ENCODE data around the gene GALNT11. TPM values are rescaled to one million over a fixed set of nuclear protein-coding genes. Genes with fewer than 3 reads are reported as not detected.
"Not testable (repeated sequence)": the region's sequence is repeated elsewhere in the genome, so short reads cannot be mapped to it uniquely, and the experiment has no call there.

GALNT11 gene
- polyA plus RNA-seq, 2 donors: 14.1 to 17.7 TPM

DNA sequence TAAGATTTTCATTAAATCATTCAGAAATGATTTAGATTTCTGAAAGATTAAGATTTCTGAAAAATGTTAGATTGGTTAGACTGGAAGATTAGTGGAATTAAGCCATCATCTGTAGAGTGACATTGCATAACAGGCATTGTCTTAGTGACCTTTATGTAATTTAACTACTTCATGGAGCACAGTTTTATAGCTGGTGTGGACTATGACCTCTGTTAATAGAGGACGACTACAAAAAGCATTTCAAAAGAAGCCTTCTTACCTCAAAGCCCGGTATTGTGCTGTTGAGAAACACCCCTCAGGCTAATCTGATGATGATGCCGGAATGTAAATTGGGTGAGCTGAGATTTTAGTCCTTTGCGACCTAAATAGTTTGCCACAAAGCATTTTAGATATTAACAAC is 55.6 kb downstream of the GALNT11 start:
- Histone ChIP-seq H3K9me3 (ENCODE audit: control insufficient read depth in 2 of 2, insufficient read depth in 1 of 2, low read depth in 1 of 2, low read length in 1 of 2) (no peaks in the 10 kb centered on the region), H3K27me3 (ENCODE audit: control insufficient read depth in 1 of 2, insufficient read depth in 2 of 2, low read length in 2 of 2) (no peaks in the 10 kb centered on the region), H3K4me3 (ENCODE audit: low read depth in 1 of 2, low read length in 2 of 2) (no peak overlapping the region), H3K36me3 (ENCODE audit: control insufficient read depth in 2 of 2, insufficient read depth in 2 of 2, low read length in 1 of 2) (no peaks in the 10 kb centered on the region), H3K27ac (ENCODE audit: low read depth in 2 of 2, low read length in 1 of 2) (no peak overlapping the region), H3K4me1 (ENCODE audit: control insufficient read depth in 2 of 2, insufficient read depth in 2 of 2, low read length in 1 of 2) (peaks cover 2 to 3% of the 10 kb centered on the region in 2 donors)
- 48 to 60% methylated on average over 4 of the region's 4 CpGs for whole genome bisulfite sequencing, 2 donors

DNA sequence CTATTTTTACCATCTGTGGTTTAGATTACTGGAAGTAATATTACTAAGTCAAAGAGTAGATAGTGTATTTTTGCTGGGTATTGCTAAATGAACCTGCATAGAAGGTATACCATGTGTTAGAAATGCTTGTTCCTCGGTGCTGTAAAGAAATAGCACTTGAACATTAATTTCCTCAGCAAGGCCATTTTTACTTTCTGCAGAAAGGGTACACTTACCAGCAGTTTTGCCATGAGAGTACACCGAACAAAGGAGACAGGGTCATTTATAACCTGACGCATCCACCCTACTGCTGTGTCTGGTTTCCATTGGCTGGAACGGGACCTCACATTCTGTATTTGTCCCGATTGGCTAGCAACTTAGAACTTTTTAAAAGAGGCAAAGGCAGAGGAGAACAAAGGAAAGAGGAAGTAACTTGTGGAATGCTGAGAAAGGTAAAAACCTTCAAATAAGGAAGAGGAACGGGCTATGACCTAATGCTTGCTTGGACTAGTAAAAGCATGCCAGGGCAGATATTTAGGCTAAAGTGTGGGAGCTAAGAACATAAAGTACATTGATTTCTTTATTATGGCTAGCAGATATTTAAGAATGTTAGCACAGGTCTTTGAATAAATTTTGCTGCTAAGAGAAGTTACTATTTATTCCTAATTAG is 56.7 kb downstream of the GALNT11 start:
- WGBS, 2 donors: 64 to 67% methylated on average over 4 to 6 of the region's 6 CpGs
- not testable (repeated sequence) for H3K9me3 ChIP-seq (ENCODE audit: control insufficient read depth in 2 of 2, insufficient read depth in 1 of 2, low read depth in 1 of 2, low read length in 1 of 2); H3K36me3 ChIP-seq (ENCODE audit: control insufficient read depth in 2 of 2, insufficient read depth in 2 of 2, low read length in 1 of 2); H3K4me1 ChIP-seq (ENCODE audit: control insufficient read depth in 2 of 2, insufficient read depth in 2 of 2, low read length in 1 of 2); H3K4me3 ChIP-seq (ENCODE audit: low read depth in 1 of 2, low read length in 2 of 2); H3K27ac ChIP-seq (ENCODE audit: low read depth in 2 of 2, low read length in 1 of 2); H3K27me3 ChIP-seq (ENCODE audit: control insufficient read depth in 1 of 2, insufficient read depth in 2 of 2, low read length in 2 of 2)

DNA sequence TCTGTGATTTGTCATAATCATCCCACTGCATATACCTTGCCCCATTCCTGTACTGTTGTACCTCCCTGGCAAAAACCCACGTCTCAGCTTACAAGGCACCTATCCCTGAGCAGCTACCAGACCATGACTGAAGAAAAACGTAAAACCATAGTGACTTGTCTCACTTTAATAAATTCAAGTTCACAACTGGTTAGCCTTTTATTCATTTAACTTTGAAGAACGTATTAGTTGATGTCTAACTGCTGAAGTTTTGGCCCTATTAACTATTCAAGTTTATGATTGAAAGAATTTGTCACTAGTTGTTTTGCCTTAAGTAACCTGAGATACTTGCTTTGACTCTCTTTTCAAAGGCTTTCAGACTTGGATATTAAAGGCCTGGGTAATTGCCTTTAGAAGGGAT is 59.7 kb downstream of the GALNT11 start:
- Histone ChIP-seq H3K9me3 (ENCODE audit: control insufficient read depth in 2 of 2, insufficient read depth in 1 of 2, low read depth in 1 of 2, low read length in 1 of 2) (peaks cover 0 to 4% of the 10 kb centered on the region in 2 donors), H3K27me3 (ENCODE audit: control insufficient read depth in 1 of 2, insufficient read depth in 2 of 2, low read length in 2 of 2) (no peaks in the 10 kb centered on the region), H3K4me3 (ENCODE audit: low read depth in 1 of 2, low read length in 2 of 2) (no peak overlapping the region), H3K27ac (ENCODE audit: low read depth in 2 of 2, low read length in 1 of 2) (no peak overlapping the region), H3K4me1 (ENCODE audit: control insufficient read depth in 2 of 2, insufficient read depth in 2 of 2, low read length in 1 of 2) (no peaks in the 10 kb centered on the region), H3K36me3 (ENCODE audit: control insufficient read depth in 2 of 2, insufficient read depth in 2 of 2, low read length in 1 of 2) (no peaks in the 10 kb centered on the region)
- 86 to 93% methylated on average over 3 of the region's 3 CpGs for WGBS, 2 donors

DNA sequence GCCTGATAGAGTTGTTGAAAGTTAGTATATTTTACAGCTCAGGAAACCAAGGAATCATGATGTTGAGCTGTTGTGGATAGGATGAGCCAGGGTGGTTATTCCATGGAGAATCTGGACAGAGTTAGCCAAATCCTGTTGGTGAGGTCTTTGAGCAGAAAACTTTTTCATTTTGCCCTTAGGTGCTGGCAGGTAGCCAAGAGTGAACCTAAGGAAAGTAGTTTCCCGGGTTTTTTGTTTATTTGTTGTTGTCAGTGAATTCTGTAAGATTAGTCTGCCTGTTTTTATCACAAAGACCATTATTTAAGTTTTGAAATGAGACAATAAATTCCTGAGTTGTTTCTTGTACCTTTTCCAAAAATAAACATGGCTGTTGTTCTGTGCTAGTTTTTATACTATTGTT is 61.0 kb downstream of the GALNT11 start:
- no peak overlapping the region for H3K27ac ChIP-seq (ENCODE audit: low read depth in 2 of 2, low read length in 1 of 2)
- 25 to 42% methylated on average over 1 of the region's 1 CpG for WGBS, 2 donors
- peaks cover 0 to 4% of the 10 kb centered on the region in 2 donors for H3K9me3 ChIP-seq (ENCODE audit: control insufficient read depth in 2 of 2, insufficient read depth in 1 of 2, low read depth in 1 of 2, low read length in 1 of 2)
- no peak overlapping the region for H3K4me3 ChIP-seq (ENCODE audit: low read depth in 1 of 2, low read length in 2 of 2)
- no peaks in the 10 kb centered on the region for H3K27me3 ChIP-seq (ENCODE audit: control insufficient read depth in 1 of 2, insufficient read depth in 2 of 2, low read length in 2 of 2)
- no peaks in the 10 kb centered on the region for H3K4me1 ChIP-seq (ENCODE audit: control insufficient read depth in 2 of 2, insufficient read depth in 2 of 2, low read length in 1 of 2)
- no peaks in the 10 kb centered on the region for H3K36me3 ChIP-seq (ENCODE audit: control insufficient read depth in 2 of 2, insufficient read depth in 2 of 2, low read length in 1 of 2)

DNA sequence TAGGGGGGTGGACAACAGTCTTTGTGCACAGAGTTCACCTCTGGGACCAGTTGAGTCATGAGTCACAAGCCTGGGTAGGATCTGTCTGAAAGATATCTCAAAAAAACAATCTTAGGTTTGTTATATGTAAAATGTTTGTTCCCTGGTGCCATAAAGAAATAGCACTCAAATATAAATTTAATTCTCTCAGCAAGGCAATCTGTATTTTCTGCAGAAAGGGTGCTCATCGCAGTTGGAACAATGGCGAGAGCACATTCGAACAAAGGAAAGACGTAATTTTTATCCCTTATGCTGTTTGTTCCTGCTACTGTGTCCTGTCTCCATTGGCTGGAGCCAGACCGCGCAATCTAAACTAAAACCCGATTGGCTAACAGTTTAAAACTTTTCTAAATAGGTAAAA is 63.7 kb downstream of the GALNT11 start:
- Histone ChIP-seq H3K9me3 (ENCODE audit: control insufficient read depth in 2 of 2, insufficient read depth in 1 of 2, low read depth in 1 of 2, low read length in 1 of 2) (peaks cover 0 to 4% of the 10 kb centered on the region in 2 donors), H3K4me1 (ENCODE audit: control insufficient read depth in 2 of 2, insufficient read depth in 2 of 2, low read length in 1 of 2) (no peaks in the 10 kb centered on the region), H3K27ac (ENCODE audit: low read depth in 2 of 2, low read length in 1 of 2) (no peak overlapping the region), H3K36me3 (ENCODE audit: control insufficient read depth in 2 of 2, insufficient read depth in 2 of 2, low read length in 1 of 2) (no peaks in the 10 kb centered on the region), H3K27me3 (ENCODE audit: control insufficient read depth in 1 of 2, insufficient read depth in 2 of 2, low read length in 2 of 2) (no peaks in the 10 kb centered on the region), H3K4me3 (ENCODE audit: low read depth in 1 of 2, low read length in 2 of 2) (no peak overlapping the region)
- 98% methylated on average over 7 of the region's 7 CpGs for WGBS, 2 donors

DNA sequence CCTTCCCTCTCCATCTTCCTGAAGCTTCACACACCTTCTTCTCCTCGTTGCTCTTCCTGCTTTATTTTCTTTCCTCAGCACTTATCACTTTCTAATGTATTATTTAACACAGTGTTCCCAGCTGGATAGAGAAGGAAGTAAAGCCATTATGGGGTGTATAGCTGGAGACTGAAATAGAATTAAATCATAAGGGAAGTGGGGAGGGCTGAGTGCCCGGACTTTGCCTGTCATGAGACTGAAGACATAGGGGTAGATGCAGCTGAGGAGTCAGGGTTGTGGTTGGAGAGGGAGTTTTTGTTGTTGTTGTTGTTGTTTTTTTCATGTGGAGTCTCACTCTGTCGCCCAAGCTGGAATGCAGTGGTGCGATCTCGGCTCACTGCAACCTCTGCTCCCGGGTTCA is 65.3 kb downstream of the GALNT11 start:
- Histone ChIP-seq H3K4me1 (ENCODE audit: control insufficient read depth in 2 of 2, insufficient read depth in 2 of 2, low read length in 1 of 2) (no peaks in the 10 kb centered on the region), H3K4me3 (ENCODE audit: low read depth in 1 of 2, low read length in 2 of 2) (no peak overlapping the region), H3K9me3 (ENCODE audit: control insufficient read depth in 2 of 2, insufficient read depth in 1 of 2, low read depth in 1 of 2, low read length in 1 of 2) (peaks cover 0 to 4% of the 10 kb centered on the region in 2 donors), H3K27me3 (ENCODE audit: control insufficient read depth in 1 of 2, insufficient read depth in 2 of 2, low read length in 2 of 2) (no peaks in the 10 kb centered on the region), H3K27ac (ENCODE audit: low read depth in 2 of 2, low read length in 1 of 2) (no peak overlapping the region), H3K36me3 (ENCODE audit: control insufficient read depth in 2 of 2, insufficient read depth in 2 of 2, low read length in 1 of 2) (no peaks in the 10 kb centered on the region)
- 92 to 97% methylated on average over 6 of the region's 6 CpGs for WGBS, 2 donors

DNA sequence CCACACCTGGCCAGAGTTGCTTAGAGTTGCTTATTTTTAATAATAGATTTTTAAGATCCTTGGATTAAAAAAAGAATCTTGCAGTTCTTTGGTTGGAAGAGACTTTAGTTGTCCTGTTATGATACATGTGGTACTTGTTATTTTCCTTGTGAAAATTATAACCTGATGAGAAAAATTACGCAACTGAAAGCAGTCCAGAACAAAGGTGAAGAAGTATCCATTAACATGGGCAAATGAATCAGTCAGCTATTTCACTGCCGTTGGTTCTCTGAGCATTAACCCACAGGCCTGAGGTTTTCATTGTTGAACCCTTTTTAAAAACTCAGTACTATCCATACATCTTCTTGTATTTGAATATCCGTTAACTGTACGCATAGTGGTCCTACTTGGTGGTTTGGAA is 68.2 kb downstream of the GALNT11 start:
- no peak overlapping the region for H3K4me3 ChIP-seq (ENCODE audit: low read depth in 1 of 2, low read length in 2 of 2)
- no peaks in the 10 kb centered on the region for H3K27me3 ChIP-seq (ENCODE audit: control insufficient read depth in 1 of 2, insufficient read depth in 2 of 2, low read length in 2 of 2)
- H3K36me3 ChIP-seq (ENCODE audit: control insufficient read depth in 2 of 2, insufficient read depth in 2 of 2, low read length in 1 of 2): no peaks in the 10 kb centered on the region
- peaks cover 0 to 4% of the 10 kb centered on the region in 2 donors for H3K9me3 ChIP-seq (ENCODE audit: control insufficient read depth in 2 of 2, insufficient read depth in 1 of 2, low read depth in 1 of 2, low read length in 1 of 2)
- 89 to 91% methylated on average over 4 of the region's 4 CpGs for WGBS, 2 donors
- H3K27ac ChIP-seq (ENCODE audit: low read depth in 2 of 2, low read length in 1 of 2): no peak overlapping the region
- H3K4me1 ChIP-seq (ENCODE audit: control insufficient read depth in 2 of 2, insufficient read depth in 2 of 2, low read length in 1 of 2): no peaks in the 10 kb centered on the region

DNA sequence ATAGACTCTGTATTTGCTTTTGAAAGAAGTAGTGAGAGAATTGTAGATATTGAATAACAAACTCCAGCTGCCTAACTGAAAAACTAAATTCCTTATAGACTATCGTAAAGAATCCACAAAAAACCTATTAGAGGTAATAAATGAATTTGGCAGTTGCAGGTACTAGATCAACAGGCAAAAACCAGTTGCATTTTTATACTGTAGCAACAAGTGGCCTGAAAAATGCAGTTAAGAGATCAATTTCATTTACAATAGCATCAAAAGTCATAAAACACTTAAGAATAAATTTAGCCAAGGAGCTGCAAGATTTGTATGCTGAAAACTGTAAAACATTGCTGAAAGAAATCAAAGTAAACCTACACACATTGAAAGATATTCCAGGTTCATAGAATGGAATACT is 70.3 kb downstream of the GALNT11 start:
- no peaks in the 10 kb centered on the region for H3K4me1 ChIP-seq (ENCODE audit: control insufficient read depth in 2 of 2, insufficient read depth in 2 of 2, low read length in 1 of 2)
- no peaks in the 10 kb centered on the region for H3K36me3 ChIP-seq (ENCODE audit: control insufficient read depth in 2 of 2, insufficient read depth in 2 of 2, low read length in 1 of 2)
- no peak overlapping the region for H3K27ac ChIP-seq (ENCODE audit: low read depth in 2 of 2, low read length in 1 of 2)
- H3K4me3 ChIP-seq (ENCODE audit: low read depth in 1 of 2, low read length in 2 of 2): no peak overlapping the region
- H3K27me3 ChIP-seq (ENCODE audit: control insufficient read depth in 1 of 2, insufficient read depth in 2 of 2, low read length in 2 of 2): no peaks in the 10 kb centered on the region
- H3K9me3 ChIP-seq (ENCODE audit: control insufficient read depth in 2 of 2, insufficient read depth in 1 of 2, low read depth in 1 of 2, low read length in 1 of 2): no peaks in the 10 kb centered on the region
- WGBS, 2 donors: 88 to 100% methylated on average over 1 of the region's 1 CpG

DNA sequence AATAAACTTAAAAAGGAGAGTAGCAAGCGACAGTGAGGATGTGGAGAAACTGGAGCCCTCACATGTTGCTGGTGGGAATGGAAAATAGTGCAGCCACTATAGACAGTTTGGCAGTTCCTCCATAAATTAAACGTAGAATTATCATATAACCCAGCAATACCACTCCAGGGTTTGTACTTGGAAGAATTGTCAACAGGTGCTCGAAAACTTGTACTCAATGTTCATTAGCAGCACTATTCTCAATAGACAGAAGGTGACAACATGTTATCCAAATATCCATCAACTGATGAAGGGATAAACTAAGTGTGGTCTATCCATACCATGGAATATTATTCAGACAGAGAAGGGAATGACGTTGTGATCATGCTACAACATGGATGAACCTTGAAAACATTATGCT is 71.9 kb downstream of the GALNT11 start:
- Histone ChIP-seq H3K27ac (ENCODE audit: low read depth in 2 of 2, low read length in 1 of 2) (no peak overlapping the region), H3K9me3 (ENCODE audit: control insufficient read depth in 2 of 2, insufficient read depth in 1 of 2, low read depth in 1 of 2, low read length in 1 of 2) (no peaks in the 10 kb centered on the region), H3K4me1 (ENCODE audit: control insufficient read depth in 2 of 2, insufficient read depth in 2 of 2, low read length in 1 of 2) (no peaks in the 10 kb centered on the region), H3K4me3 (ENCODE audit: low read depth in 1 of 2, low read length in 2 of 2) (no peak overlapping the region), H3K27me3 (ENCODE audit: control insufficient read depth in 1 of 2, insufficient read depth in 2 of 2, low read length in 2 of 2) (no peaks in the 10 kb centered on the region), H3K36me3 (ENCODE audit: control insufficient read depth in 2 of 2, insufficient read depth in 2 of 2, low read length in 1 of 2) (peaks cover 0 to 2% of the 10 kb centered on the region in 2 donors)
- 91 to 94% methylated on average over 4 of the region's 4 CpGs for WGBS, 2 donors

DNA sequence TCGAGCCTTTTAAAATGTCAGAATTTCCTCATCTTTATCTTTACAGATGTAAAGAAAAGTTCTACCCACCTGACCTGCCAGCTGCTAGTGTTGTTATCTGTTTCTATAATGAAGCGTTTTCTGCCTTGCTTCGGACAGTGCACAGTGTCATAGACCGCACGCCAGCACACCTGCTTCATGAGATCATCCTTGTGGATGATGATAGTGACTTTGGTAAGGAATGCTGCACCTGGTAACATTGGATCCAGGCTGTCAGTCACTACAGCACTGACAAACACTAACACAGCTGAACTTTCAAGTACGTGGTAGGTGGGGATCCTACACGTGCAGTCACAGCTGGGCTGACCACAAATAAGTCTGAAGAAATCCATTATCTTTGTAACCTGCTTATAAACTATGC is 77.6 kb downstream of the GALNT11 start:
- Histone ChIP-seq H3K9me3 (ENCODE audit: control insufficient read depth in 2 of 2, insufficient read depth in 1 of 2, low read depth in 1 of 2, low read length in 1 of 2) (no peaks in the 10 kb centered on the region), H3K4me3 (ENCODE audit: low read depth in 1 of 2, low read length in 2 of 2) (no peak overlapping the region), H3K4me1 (ENCODE audit: control insufficient read depth in 2 of 2, insufficient read depth in 2 of 2, low read length in 1 of 2) (no peaks in the 10 kb centered on the region), H3K36me3 (ENCODE audit: control insufficient read depth in 2 of 2, insufficient read depth in 2 of 2, low read length in 1 of 2) (peaks cover 0 to 11% of the 10 kb centered on the region in 2 donors), H3K27me3 (ENCODE audit: control insufficient read depth in 1 of 2, insufficient read depth in 2 of 2, low read length in 2 of 2) (no peaks in the 10 kb centered on the region), H3K27ac (ENCODE audit: low read depth in 2 of 2, low read length in 1 of 2) (no peak overlapping the region)
- WGBS, 2 donors: 91% methylated on average over 7 of the region's 7 CpGs

All from esophagus (tissue), 2 donors.